Left lung (tissue), 10 donors: Measurements from ENCODE around the gene IL26. TPM values are rescaled to one million over a fixed set of nuclear protein-coding genes. Genes with fewer than 3 reads are reported as not detected.

Experiments
- ATAC-seq: fragments of 200-7000 bp; cut with Tn5 transposase; one replicate; pipeline ENCODE4 v1.9.1; 2020; ENCODE audit warnings: moderate library complexity
- DNase-seq, 4 donors: peaks; one replicate each; pipeline ENCODE4 v3.0.0-alpha.2; 2013 to 2020
- H3K27ac ChIP-seq, 2 donors: fragments of 200-600 bp; sonication (generic) in 1 of 2; one replicate each; pipeline versions ENCODE4 v1.5.0 to v1.8.0; 2020 to 2021
- H3K27me3 ChIP-seq, 2 donors: fragments of 200-600 bp; sonication (generic) in 1 of 2; one replicate each; pipeline versions ENCODE4 v1.5.0 to v1.8.0; 2020 to 2021
- H3K36me3 ChIP-seq, 2 donors: fragments of 200-600 bp; sonication (generic) in 1 of 2; one replicate each; pipeline versions ENCODE4 v1.5.0 to v1.8.0; 2020 to 2021
- H3K4me1 ChIP-seq, 2 donors: fragments of 200-600 bp; one replicate each; pipeline ENCODE4 v1.8.0; 2021
- H3K4me3 ChIP-seq, 2 donors: fragments of 200-600 bp; sonication (generic) in 1 of 2; one replicate each; pipeline versions ENCODE4 v1.5.0 to v1.8.0; 2020 to 2021; ENCODE audit warnings: mild to moderate bottlenecking in 1 of 2
- H3K9me3 ChIP-seq, 2 donors: fragments of 200-600 bp; sonication (generic) in 1 of 2; one replicate each; pipeline versions ENCODE4 v1.5.0 to v1.8.0; 2020 to 2021
- intact Hi-C, 2 donors: fragments of 100-400 bp; cut with DNase I; formaldehyde crosslinking; loops; one replicate each; pipeline versions ENCODE4 v1.11.2 to v1.14.2; 2022
- polyA plus RNA-seq, 6 donors: library from polyadenylated mRNA; unstranded; fragments of 120-200 nt; gene quantifications; one replicate each; pipeline ENCODE4 v1.2.1, GENCODE V29; 2013; ENCODE audit not compliant: insufficient read length in 6 of 6
- total RNA-seq, 2 donors: library from RNA; stranded (reverse); fragmentation: NEBNext Ultra II Directional; extraction: Animal tissue kit (Norgen Biotek cat#: 25700); gene quantifications; one replicate each; pipeline ENCODE4 v1.2.1, GENCODE V29; 2021
- TF ChIP-seq, protein P1 (sequence below), 2 donors: fragments of 200-600 bp; sonication (generic) in 1 of 2; IDR thresholded peaks; one replicate each; pipeline versions ENCODE4 v1.5.0 to v1.8.0; 2021; ENCODE audit warnings: antibody characterized with exemption in 2 of 2
- donor health status: DM: no; HTN: yes; CAD: no.
- donor health status: DM: no; HTN: no; CAD: no.

The IL26 gene
- total and polyA plus RNA-seq, 8 donors = not detected

DNA sequence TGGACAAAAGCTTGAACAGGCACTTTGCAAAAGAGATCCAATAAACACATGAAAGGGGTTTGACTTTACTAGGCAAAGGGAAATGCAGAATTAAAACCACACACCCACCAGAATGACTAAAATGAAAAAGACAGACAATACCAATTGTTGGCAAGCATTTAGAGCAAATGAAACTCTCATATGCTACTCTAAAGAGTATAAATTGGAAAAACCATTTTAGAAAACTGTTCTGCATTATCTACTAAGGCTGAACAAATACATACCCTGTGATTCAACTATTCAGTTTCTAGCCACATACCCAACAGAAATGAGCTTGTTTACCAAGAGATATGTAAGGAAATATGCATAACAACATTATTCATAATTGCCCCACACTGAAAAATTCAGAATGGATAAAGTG lies 36.3 kb upstream of the IL26 start:
- Histone ChIP-seq H3K27ac (no peak overlapping the region), H3K27me3 (no peaks in the 10 kb centered on the region), H3K4me3 (no peak overlapping the region), H3K4me1 (peaks cover 0 to under 1% of the 10 kb centered on the region in 2 donors), H3K9me3 (no peaks in the 10 kb centered on the region), H3K36me3 (no peaks in the 10 kb centered on the region)
- TF ChIP-seq, protein P1, sequence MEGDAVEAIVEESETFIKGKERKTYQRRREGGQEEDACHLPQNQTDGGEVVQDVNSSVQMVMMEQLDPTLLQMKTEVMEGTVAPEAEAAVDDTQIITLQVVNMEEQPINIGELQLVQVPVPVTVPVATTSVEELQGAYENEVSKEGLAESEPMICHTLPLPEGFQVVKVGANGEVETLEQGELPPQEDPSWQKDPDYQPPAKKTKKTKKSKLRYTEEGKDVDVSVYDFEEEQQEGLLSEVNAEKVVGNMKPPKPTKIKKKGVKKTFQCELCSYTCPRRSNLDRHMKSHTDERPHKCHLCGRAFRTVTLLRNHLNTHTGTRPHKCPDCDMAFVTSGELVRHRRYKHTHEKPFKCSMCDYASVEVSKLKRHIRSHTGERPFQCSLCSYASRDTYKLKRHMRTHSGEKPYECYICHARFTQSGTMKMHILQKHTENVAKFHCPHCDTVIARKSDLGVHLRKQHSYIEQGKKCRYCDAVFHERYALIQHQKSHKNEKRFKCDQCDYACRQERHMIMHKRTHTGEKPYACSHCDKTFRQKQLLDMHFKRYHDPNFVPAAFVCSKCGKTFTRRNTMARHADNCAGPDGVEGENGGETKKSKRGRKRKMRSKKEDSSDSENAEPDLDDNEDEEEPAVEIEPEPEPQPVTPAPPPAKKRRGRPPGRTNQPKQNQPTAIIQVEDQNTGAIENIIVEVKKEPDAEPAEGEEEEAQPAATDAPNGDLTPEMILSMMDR (IDR thresholded peaks at IDR 0.05) = no peak
- no peak for ATAC-seq
- intact Hi-C loops = no loop called here
- no peak for DNase-seq

GRCh38 chr12:68260153-68260552 lies 34.5 kb upstream of the IL26 start:
- TF ChIP-seq, protein P1 (IDR thresholded peaks at IDR 0.05) = no peak
- DNase-seq (no peak), ATAC-seq (no peak)
- intact Hi-C loops = no loop called here
- Histone ChIP-seq H3K27ac (no peak overlapping the region), H3K4me1 (no peaks in the 10 kb centered on the region), H3K4me3 (no peak overlapping the region), H3K27me3 (no peaks in the 10 kb centered on the region), H3K9me3 (no peaks in the 10 kb centered on the region), H3K36me3 (no peaks in the 10 kb centered on the region)

DNA sequence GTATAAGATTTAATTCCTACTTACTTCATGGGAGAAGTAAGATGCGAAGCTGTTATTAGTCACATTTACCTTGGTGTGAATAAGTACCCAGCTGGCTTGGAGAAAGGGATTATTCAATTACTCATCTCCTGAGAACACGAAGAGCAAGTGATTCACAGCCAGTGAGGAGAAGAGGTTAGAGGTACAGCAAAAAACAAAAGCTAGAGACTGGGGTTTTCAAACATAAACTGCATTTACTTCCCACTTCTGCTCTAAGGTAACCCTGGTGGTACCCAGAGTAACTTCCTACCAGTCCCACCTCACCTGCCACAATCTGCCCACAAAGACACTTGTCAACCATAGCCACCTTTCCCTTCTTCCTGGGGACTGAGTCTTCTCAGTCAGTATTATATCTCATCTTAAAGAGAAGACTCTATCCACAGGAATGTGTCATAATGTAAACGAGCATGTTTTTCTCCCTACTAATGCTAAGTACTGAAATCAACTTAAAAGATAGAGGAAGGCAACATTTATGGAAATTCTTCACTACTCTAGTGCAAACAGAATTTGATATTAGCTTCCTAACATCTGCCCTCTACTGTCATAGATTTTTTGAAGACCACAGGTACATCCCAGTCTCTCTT lies 33.8 kb upstream of the IL26 start:
- H3K9me3 ChIP-seq = no peaks in the 10 kb centered on the region
- intact Hi-C loops = no loop called here
- TF ChIP-seq, protein P1 (IDR thresholded peaks at IDR 0.05) = no peak
- H3K36me3 ChIP-seq = no peaks in the 10 kb centered on the region
- ATAC-seq (no peak), DNase-seq (no peak)
- H3K4me1 ChIP-seq = no peaks in the 10 kb centered on the region
- no peaks in the 10 kb centered on the region for H3K27me3 ChIP-seq
- no peak overlapping the region for H3K27ac ChIP-seq
- H3K4me3 ChIP-seq = no peak overlapping the region

- TF ChIP-seq, protein P1 (IDR thresholded peaks at IDR 0.05) = no peak
- ATAC-seq = no peak
- H3K9me3 ChIP-seq = no peaks in the 10 kb centered on the region
Measured at GRCh38 chr12:68253504-68253903, 27.9 kb upstream of the IL26 start, which contains the start of gene IL22. Gene IL22 (minus strand): TSS chr12:68253604. CDS start chr12:68253448, 156 bp downstream.

DNA sequence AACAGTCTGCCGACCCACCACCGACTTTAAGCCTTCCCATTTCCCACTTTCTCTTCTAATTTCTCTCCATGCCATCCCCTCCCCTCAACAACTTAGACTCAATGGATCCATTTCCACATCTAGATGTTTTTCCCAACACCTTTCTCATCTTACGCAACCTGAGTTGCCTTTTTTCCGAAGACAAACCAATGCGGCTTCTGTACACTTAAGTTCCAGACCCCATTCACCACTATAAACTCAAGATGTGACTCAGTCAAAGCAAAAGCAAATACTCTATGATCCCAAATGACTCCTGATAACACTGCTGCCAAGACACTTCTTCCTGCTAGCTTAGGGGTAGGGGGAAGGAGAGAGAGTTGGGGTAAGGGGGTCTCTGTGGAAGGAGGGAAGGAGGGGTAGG lies 26.5 kb upstream of the IL26 start:
- intact Hi-C loops = no loop called here
- DNase-seq (no peak), ATAC-seq (no peak)
- Histone ChIP-seq H3K27ac (no peak overlapping the region), H3K9me3 (no peaks in the 10 kb centered on the region), H3K4me1 (no peaks in the 10 kb centered on the region), H3K36me3 (no peaks in the 10 kb centered on the region), H3K27me3 (no peaks in the 10 kb centered on the region), H3K4me3 (no peak overlapping the region)
- TF ChIP-seq, protein P1 (IDR thresholded peaks at IDR 0.05) = no peak

More at GRCh38 chr12:68253504-68253903, 27.9 kb upstream of the IL26 start, which contains the start of gene IL22:
- Histone ChIP-seq H3K27me3 (no peaks in the 10 kb centered on the region), H3K4me1 (no peaks in the 10 kb centered on the region), H3K4me3 (no peak within 1 kb of the TSS), H3K36me3 (no peaks in the 10 kb centered on the region), H3K27ac (no peak within 1 kb of the TSS)
- intact Hi-C loops = no loop called here
- DNase-seq = no peak
